ENCODE results near the gene TTLL11. TPM values are rescaled to one million over a fixed set of nuclear protein-coding genes. Genes with fewer than 3 reads are reported as not detected.

The TTLL11 gene
- total RNA-seq, 1 experiment from 2014 or later, result 13.6 TPM

GRCh38 chr9:122036988-122037387 lies 56.1 kb downstream of the TTLL11 start:
- no peaks in the 10 kb centered on the region for H3K9me3 Mint-ChIP-seq (ENCODE audit: unreplicated experiment)

GRCh38 chr9:122036408-122036807 lies 56.7 kb downstream of the TTLL11 start:
- ChIA-PET POLR2A (interaction anchor here (0.7 kb wide), 1 partner anchor 577 kb away, joined by 4 read pairs; no protein-coding TSS in a partner anchor), CTCF (interaction anchor here (0.6 to 1.1 kb wide), 2 partner anchors 29 to 118 kb away, joined by 3 to 4 read pairs; no protein-coding TSS in a partner anchor)
- H3K27me3 Mint-ChIP-seq (ENCODE audit: insufficient read depth, unreplicated experiment), result no peaks in the 10 kb centered on the region
- H3K27ac Mint-ChIP-seq (ENCODE audit: low read depth, unreplicated experiment), result no peak overlapping the region
- intact Hi-C loops (cut with micrococcal nuclease), result no loop called here
- peaks cover 7% of the 10 kb centered on the region for H3K4me1 Mint-ChIP-seq (ENCODE audit: insufficient read depth, unreplicated experiment)
- peaks cover 15% of the 10 kb centered on the region for H3K36me3 Mint-ChIP-seq (ENCODE audit: insufficient read depth, unreplicated experiment)
- H3K4me3 Mint-ChIP-seq (ENCODE audit: unreplicated experiment), result no peak overlapping the region
- TF ChIP-seq CTCF (IDR thresholded peaks at IDR 0.05; ENCODE audit: unreplicated experiment), result no peak
- no TSS peak for BruUV-seq (replicated peaks)
- DNase-seq (ENCODE audit: unreplicated experiment), result no peak
- no peaks in the 10 kb centered on the region for H3K9me3 Mint-ChIP-seq (ENCODE audit: unreplicated experiment)

More at GRCh38 chr9:122036988-122037387, 56.1 kb downstream of the TTLL11 start:
- H3K4me3 Mint-ChIP-seq (ENCODE audit: unreplicated experiment), result no peak overlapping the region
- POLR2A ChIA-PET, result no interaction called here
- peaks cover 7% of the 10 kb centered on the region for H3K4me1 Mint-ChIP-seq (ENCODE audit: insufficient read depth, unreplicated experiment)
- no peaks in the 10 kb centered on the region for H3K27me3 Mint-ChIP-seq (ENCODE audit: insufficient read depth, unreplicated experiment)
- H3K36me3 Mint-ChIP-seq (ENCODE audit: insufficient read depth, unreplicated experiment), result peaks cover 13% of the 10 kb centered on the region
- DNase-seq (ENCODE audit: unreplicated experiment), result peak; percentile 13
- no TSS peak for BruUV-seq (replicated peaks)
- no peak for TF ChIP-seq CTCF (IDR thresholded peaks at IDR 0.05; ENCODE audit: unreplicated experiment)
- no peak overlapping the region for H3K27ac Mint-ChIP-seq (ENCODE audit: low read depth, unreplicated experiment)
- CTCF ChIA-PET, result interaction anchor here (1.1 kb wide), 1 partner anchor 30 kb away, joined by 3 read pairs; no protein-coding TSS in a partner anchor
- intact Hi-C loops (cut with micrococcal nuclease), result no loop called here

GRCh38 chr9:122033775-122034373 lies 59.2 kb downstream of the TTLL11 start:
- no peaks in the 10 kb centered on the region for H3K9me3 Mint-ChIP-seq (ENCODE audit: unreplicated experiment)
- no TSS peak for BruUV-seq (replicated peaks)
- DNase-seq (ENCODE audit: unreplicated experiment), result no peak
- no peak for TF ChIP-seq CTCF (IDR thresholded peaks at IDR 0.05; ENCODE audit: unreplicated experiment)
- intact Hi-C loops (cut with micrococcal nuclease), result no loop called here
- ChIA-PET POLR2A (interaction anchor here (0.7 to 1.2 kb wide), 2 partner anchors 9 to 16 kb away, joined by 3 to 4 read pairs; no protein-coding TSS in a partner anchor), CTCF (interaction anchor here (0.5 to 0.8 kb wide), 2 partner anchors 65 to 973 kb away, joined by 3 to 4 read pairs; no protein-coding TSS in a partner anchor)
- H3K27me3 Mint-ChIP-seq (ENCODE audit: insufficient read depth, unreplicated experiment), result no peaks in the 10 kb centered on the region
- H3K27ac Mint-ChIP-seq (ENCODE audit: low read depth, unreplicated experiment), result no peak overlapping the region
- H3K4me1 Mint-ChIP-seq (ENCODE audit: insufficient read depth, unreplicated experiment), result peaks cover 7% of the 10 kb centered on the region
- H3K36me3 Mint-ChIP-seq (ENCODE audit: insufficient read depth, unreplicated experiment), result peaks cover 18% of the 10 kb centered on the region
- H3K4me3 Mint-ChIP-seq (ENCODE audit: unreplicated experiment), result no peak overlapping the region

- H3K4me3 Mint-ChIP-seq (ENCODE audit: unreplicated experiment), result no peak overlapping the region
- ChIA-PET CTCF (no interaction called here), POLR2A (no interaction called here)
- H3K27me3 Mint-ChIP-seq (ENCODE audit: insufficient read depth, unreplicated experiment), result no peaks in the 10 kb centered on the region
- H3K4me1 Mint-ChIP-seq (ENCODE audit: insufficient read depth, unreplicated experiment), result peaks cover 6% of the 10 kb centered on the region
- TF ChIP-seq CTCF (IDR thresholded peaks at IDR 0.05; ENCODE audit: unreplicated experiment), result no peak
- H3K36me3 Mint-ChIP-seq (ENCODE audit: insufficient read depth, unreplicated experiment), result peaks cover 10% of the 10 kb centered on the region
- no TSS peak for BruUV-seq (replicated peaks)
- intact Hi-C loops (cut with micrococcal nuclease), result no loop called here
- H3K9me3 Mint-ChIP-seq (ENCODE audit: unreplicated experiment), result no peaks in the 10 kb centered on the region
- no peak overlapping the region for H3K27ac Mint-ChIP-seq (ENCODE audit: low read depth, unreplicated experiment)
- no peak for DNase-seq (ENCODE audit: unreplicated experiment)
These were observed 60.8 kb downstream of the TTLL11 start for GRCh38 chr9:122032346-122032745.
